GM12874 (cell line): Measurements from ENCODE around the gene CANT1.
A peak's percentile ranks its signal among the peaks of the same experiment; 100 is the strongest.

ENCODE experiments used
- TF ChIP-seq, protein P1 (sequence below): IDR thresholded peaks from 2 replicates; pipeline ENCODE4 v1.5.1; 2011; ENCODE audit warnings: low read depth, mild to moderate bottlenecking, control low read depth, low read length, moderate library complexity; ENCODE audit not compliant: insufficient read depth

Gene CANT1

DNA sequence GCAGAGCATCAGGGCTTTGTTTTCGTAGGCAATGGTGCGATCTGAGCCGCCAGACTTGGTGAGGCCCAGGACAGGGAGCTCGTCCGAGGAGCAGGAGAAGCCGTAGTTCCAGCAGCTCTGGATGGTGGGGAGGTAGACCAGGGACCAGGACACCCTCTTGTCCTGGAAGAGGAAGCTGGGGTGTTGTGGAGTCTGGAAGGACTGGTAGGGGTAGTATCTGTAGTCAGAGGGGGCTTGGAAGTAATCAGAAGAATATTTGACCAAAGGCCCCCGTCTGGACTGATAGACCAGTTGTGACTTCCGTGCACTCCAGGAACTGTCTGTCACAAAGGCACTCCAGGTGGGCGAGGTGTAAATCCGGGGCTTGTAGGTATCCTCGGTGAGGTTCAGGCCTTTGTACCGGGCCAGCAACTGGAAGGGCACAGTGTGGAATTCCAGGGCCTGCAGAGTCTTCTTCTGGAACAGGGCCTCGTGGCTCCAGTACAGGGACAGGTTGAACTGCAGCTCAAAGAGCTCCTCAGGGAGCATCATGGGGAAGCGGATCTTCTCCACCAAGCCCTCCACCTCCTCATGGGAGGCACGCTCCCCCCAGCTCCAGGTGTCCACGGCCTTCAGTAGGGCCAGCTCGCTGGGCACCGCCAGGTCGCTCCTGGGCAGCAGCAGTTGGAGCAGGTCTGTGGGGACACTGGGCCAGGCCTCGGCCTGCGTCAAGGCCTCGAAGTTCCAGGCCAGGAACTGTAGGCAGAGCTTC, 37.6 kb downstream of the CANT1 start:
- TF ChIP-seq, protein P1, sequence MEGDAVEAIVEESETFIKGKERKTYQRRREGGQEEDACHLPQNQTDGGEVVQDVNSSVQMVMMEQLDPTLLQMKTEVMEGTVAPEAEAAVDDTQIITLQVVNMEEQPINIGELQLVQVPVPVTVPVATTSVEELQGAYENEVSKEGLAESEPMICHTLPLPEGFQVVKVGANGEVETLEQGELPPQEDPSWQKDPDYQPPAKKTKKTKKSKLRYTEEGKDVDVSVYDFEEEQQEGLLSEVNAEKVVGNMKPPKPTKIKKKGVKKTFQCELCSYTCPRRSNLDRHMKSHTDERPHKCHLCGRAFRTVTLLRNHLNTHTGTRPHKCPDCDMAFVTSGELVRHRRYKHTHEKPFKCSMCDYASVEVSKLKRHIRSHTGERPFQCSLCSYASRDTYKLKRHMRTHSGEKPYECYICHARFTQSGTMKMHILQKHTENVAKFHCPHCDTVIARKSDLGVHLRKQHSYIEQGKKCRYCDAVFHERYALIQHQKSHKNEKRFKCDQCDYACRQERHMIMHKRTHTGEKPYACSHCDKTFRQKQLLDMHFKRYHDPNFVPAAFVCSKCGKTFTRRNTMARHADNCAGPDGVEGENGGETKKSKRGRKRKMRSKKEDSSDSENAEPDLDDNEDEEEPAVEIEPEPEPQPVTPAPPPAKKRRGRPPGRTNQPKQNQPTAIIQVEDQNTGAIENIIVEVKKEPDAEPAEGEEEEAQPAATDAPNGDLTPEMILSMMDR: no peak

DNA sequence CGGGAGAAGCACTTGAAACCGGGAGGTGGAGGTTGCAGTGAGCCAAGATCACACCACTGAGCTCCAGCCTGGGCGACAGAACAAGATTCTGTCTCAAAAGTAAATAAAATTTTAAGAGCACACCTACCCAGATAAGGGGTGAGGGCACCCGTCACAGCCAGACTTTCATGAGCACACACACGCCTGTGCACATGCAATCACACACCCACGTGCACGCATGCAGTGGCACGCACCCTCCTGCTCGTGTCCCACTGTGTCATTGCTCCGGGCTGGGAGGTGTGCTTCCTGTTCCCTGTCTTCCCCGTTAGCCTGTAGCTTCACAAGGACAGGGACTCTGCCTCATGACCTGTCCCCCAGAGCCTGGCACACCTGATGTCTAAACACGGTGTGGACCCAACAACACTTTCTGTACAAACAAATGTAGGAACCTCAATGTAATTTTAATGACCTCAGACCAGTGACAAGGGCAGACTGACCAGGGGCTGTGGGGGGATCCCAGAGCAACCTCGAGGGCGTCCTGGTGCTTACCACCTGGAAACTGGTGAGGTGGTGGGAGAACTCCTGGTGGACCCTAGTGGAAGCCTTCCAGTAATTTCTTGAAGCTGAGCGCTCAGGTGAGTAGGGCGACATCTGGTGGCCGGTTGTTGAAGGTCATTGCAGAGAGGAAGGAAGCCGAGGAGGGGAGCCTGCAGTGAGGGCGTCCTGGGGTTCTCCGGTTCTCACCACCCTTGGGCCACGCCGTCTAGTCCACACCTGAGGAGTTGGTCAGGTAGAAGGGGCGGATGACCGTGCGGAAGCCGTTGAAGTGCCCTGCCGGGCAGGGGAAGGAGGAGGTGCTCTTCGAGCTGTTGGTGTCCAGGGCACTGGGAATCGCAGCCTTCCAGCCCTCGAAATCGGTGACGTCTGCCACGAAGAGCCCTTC, 38.5 kb downstream of the CANT1 start:
- TF ChIP-seq, protein P1: peak; percentile 80

DNA sequence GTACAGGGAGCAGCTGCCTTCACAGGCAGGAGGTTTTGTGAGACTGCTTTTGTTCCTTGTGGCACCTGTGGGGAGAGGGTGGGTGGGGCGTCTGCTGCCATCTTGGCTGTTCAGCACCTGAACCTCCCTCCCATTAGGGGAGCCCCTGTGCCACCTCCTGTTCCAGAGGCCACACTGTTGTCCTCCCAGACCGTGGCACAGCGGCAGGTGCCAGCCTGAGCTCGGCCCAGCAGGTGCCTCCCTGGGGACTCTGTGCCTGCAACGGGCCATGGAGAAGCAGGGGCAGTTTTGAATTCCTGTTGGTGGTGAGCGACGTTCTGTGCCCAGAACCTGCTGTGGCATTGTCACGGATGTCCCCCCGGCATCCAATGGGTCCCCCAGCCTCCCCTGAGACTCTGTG, 39.7 kb downstream of the CANT1 start:
- TF ChIP-seq, protein P1: no peak

DNA sequence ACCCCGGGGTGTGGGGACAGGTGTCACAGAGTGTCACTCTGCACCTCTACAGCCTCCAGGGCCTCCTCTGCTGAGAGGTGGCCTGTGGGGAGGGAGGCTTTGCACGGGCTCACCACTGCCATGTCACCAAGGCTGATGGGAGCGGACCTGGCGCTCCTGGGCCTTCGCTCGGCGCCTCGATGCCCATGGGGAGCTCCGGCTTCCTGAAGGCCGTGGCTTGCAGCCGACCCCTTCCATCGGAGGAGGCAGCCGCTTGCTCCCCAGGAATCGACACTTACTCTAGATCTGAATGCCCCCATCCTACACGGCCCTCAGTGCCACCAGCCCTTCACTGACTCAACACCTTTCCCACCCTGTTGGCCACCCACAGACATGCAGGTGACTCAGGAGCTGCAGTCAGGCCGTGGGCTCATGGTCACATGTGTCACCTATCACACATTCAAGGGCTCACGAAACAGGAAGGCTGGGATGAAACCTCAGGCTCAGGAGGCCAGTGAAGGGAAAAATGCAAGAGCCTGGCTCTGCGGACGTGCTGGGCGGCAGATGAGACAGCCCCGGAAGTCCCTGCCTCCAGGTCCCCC, 41.7 kb downstream of the CANT1 start:
- TF ChIP-seq, protein P1: no peak

DNA sequence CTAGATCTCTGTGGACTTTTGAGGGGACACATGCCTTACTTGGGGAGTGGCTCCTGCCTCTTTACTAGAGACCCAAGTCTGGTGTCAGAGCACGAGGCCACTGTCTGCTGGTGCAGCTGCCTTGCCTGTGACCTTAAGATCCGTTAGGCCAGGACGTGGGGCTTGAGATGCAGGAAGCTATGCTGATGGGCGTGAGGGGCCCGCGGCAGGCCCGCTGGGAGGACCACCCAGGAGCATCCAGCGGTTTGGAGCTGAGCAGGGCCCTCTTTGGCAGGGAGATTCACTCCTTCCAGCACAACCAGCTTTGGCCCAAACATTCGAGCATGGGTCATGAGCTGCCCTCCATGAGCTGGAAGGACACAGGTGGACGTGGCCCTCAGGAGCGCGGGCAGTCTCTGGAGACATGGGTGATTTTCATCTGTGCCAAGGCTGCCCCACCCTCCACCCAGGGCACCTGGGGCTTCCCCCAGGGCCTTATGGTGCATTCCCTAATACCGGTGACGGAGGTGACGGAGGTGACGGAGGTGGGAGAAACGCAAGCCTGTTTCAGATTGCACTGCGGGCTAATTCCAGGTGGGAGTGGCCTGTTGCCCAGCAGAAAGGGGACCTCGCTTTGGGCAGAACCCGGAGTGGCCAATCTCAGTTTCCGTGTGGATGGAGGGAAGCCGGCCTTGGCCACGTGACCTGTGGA, 42.5 kb downstream of the CANT1 start:
- TF ChIP-seq, protein P1: no peak

DNA sequence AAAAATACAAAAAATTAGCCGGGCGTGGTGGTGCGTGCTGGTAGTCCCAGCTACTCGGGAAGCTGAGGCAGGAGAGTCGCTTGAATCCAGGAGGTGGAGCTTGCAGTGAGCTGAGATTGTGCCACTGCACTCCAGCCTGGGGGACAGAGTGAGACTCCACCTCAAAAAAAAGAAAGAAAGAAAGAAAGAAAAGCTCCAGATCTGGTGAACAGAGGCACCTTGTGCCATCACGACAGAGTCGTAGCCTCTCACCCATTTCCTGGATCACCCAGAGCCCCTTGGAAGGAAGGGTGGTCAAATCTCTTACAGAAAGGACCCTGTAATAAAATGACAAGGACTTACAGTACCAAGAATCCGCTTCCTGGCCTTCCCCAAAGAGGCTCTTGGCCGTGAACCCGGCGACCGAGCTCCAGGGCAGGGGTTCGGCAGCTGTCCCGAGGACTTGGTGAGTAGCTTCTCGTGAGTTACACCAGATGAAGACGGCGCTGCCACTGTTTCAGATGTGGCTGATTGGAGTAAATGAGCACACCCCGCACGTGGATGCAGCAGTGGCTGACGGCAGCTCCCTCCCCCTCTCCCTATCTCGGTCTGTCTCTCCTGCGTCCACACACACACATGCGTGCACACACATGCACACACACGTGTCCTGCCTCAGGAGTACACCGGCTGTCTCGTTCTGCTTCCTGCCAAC, 43.3 kb downstream of the CANT1 start:
- TF ChIP-seq, protein P1: no peak
